Ramos (cell line): ENCODE data around the gene ZBTB20.

Experiments
- in situ Hi-C: fragments of 300-500 bp; cut with MboI; formaldehyde crosslinking; loops from one replicate; pipeline ENCODE4 v1.14.3; 2022; ENCODE audit warnings: low sequenced_read_pairs; ENCODE audit not compliant: unreplicated experiment

The ZBTB20 gene

DNA sequence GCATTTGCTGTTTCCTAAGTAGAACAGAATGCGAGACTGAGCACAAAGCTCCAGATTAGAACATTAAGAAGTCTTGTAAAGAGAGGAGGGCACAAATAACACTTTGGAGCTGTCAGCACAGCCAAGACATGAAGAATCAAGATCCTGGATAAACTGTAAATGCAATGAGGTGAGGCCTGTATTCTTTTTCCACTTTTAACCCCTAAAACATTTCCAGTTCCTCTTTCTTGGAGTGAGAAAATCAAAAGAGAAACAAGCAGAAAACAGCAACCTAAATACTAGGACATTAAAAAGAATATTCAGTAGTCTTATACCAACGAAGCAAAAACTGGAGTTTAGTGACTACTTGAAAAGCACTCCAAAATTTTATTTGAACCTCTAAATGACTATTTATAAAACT lies 204.3 kb downstream of the ZBTB20 start:
- in situ Hi-C loops: no loop called here

DNA sequence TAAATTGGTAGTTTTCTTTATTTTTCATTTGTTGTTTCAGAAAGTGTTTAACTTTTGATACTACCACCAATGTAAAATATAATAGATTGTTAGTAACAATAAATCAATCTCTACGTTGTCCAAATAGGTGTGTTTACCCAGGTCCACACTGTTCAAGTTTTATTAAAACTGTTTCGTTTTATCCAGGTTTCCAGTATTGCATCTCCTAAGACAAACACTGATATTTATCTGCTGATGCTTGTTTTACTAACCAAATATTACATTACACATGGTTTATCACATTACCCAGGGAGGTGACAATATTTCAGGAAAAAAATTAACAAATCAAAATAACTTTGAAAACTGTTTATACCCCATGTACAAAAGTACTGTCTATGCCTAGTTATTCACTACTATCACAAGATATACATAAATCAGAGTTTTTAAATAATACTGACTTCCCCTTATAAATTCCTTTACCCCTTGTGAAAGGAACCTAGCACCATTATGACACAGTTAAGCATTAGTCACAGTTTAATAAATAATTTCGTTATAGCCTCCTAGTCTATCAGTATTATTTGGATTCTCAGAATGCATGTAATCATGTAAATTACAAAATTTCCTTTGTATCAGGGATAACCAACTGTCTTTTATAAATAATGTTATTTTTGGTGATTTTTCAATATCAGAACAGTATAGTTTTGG lies 205.3 kb downstream of the ZBTB20 start:
- in situ Hi-C loops: no loop called here

DNA sequence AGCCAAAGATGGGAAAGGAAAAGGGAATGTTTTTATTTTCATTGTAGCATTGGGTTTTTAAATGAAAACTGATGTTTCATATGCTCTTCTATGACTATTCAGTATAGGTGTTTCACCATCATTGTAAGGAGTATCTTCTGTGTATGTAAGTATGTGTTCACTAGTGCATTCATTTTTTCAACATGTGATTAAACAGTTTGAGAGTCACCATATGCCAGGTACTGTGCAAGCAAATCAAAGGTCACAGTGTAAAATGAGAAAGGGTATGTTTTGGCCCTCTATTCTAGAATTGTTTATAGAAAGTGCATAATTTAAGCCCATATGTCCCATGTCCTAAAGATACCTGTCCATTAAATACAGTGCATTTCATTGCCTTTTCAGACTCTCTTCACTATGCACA lies 207.2 kb downstream of the ZBTB20 start:
- in situ Hi-C loops: no loop called here

DNA sequence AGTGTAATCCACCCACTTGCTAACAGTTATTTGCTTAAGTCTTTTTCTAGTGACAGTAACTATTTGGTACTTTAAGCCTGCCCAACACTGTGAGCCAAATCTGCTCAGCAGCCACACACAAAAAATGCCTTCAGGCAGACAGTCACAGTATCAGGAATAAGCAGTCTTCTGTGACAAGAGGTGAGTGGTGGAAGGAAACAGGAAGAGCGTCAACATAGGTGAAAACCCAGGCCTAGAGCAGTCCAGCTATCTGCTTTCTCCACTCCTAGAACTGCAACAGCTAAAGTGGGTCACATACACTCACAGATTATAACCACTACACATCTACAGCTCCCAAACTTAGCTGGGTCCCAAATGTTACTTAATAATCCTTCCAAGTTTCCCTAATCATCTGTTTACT lies 213.7 kb downstream of the ZBTB20 start:
- in situ Hi-C loops: no loop called here

- in situ Hi-C loops: no loop called here
These were observed 216.9 kb downstream of the ZBTB20 start for GRCh38 chr3:114929971-114930732.

DNA sequence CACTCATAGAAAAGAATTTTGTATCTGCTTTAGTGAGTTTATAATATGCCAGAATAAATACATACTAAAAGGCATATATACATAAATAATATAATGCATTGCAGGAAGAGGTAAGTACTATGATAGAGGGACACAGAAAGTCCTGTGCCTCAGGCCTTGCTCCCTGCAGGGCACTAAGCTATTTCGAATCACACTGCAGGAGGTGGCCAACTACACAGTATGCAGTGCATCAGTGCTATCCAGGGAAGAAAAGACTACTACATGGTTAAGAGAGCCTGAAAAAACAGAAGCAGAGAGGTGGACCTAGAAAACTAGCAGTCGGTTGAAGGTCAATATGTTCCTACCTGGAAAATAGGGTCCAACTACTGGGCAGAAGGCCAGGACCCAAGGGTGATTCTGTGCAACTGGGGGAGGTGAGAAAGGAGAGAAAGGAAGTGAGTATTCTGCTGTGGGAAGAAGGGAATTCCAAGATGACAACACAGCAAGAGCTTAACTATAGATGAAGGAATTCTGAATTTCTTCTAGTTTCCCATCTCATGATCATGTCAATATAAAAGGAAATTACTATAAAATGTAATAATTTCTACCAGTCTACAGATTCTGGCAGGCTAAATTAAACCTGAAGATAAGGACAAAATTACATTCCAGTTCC lies 218.0 kb downstream of the ZBTB20 start:
- in situ Hi-C loops: no loop called here

- in situ Hi-C loops: no loop called here
These were observed 242.5 kb downstream of the ZBTB20 start for GRCh38 chr3:114904633-114905032.

- in situ Hi-C loops: no loop called here
These were observed 243.9 kb downstream of the ZBTB20 start for GRCh38 chr3:114903213-114903612.

DNA sequence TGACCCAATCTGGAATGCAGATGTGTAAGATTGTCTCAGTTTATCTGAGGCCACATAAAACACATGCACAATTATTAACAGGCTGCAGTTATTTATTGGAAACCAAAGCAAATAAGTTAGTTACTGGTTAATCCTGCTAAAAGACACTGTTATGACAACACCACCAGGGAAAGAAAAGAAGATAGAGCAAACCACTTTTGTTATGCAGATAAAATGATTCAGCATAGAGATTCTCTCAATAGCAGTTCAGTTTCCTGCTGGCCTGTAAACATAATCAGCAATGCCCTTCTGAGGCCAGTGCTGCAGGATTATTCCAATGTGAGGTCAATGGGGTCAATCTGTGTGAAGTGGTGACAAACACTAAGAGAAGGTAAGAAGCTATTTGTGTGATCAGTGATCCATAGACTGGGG lies 244.4 kb downstream of the ZBTB20 start:
- in situ Hi-C loops: no loop called here

GRCh38 chr3:114900908-114901307 lies 246.2 kb downstream of the ZBTB20 start:
- in situ Hi-C loops: no loop called here

DNA sequence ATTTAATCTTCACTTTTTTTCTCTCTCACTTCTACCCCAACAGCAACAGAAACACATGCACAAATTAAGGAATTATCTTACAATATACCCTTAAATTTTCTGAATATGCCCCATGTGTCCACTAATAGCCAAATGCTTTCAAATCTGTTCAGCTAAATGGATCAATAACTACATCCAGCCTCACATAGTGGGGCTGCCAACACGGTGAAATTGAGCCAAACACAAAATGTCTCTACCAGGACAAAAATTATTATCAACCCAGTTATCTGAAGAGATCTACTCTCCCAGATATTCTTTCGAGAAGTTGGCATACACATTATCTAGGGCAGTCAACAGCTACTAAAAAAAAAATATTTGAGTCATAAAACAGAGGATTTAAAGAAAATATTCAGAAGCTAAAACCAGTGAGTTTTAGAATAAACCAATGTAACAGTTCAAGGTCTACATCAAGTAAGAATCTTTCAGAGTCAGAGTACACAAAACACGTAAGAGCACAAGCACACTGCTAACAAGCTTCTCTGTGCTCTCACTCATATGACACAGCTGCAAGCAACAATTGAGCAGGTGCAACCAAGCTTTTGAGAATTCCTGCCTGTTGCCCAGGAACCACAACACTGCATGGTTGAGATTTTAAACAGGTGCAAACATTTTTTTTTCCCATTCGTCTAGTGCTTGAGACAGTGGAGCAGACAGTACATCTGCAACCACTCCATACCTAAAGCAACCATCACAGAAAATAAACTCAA lies 247.7 kb downstream of the ZBTB20 start:
- in situ Hi-C loops: no loop called here

DNA sequence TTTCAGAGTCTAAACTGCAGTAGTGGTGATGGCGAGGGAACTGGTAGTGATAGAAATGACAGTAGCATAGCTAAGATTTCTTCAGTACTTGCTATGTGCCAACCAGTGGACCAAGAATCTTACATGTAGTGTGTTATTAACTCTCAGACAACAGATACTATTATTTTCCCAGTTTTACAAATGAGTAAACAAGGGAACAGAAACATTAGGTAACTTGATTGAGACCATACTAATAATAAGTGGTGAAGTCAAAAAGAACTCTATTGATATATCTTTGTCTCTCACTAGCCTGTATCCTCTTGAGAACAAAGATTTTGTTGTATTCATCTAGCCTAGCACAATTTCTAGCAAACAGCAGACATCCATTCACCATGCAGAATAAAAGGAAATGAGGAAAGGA lies 250.1 kb downstream of the ZBTB20 start:
- in situ Hi-C loops: no loop called here

DNA sequence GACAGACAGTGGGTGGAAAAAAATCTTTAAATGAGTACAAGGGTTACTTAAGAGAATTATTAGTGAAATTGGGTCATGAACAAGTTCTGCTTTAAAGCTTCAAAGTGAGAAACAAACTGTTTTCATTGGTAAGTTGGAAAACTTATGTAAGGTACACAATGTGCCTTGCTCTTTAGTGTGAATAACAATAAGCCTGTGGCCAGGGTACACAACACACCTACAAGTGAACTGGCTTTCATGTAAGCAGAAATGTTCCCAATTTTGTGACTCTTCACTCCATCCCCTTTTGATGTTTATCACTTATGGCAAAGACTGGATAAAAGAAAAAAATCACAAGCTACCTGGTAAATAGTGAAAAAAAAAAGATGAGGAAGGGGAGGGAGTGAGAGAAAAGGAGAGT lies 253.7 kb downstream of the ZBTB20 start:
- in situ Hi-C loops: no loop called here

GRCh38 chr3:114892880-114893279 lies 254.2 kb downstream of the ZBTB20 start:
- in situ Hi-C loops: no loop called here

DNA sequence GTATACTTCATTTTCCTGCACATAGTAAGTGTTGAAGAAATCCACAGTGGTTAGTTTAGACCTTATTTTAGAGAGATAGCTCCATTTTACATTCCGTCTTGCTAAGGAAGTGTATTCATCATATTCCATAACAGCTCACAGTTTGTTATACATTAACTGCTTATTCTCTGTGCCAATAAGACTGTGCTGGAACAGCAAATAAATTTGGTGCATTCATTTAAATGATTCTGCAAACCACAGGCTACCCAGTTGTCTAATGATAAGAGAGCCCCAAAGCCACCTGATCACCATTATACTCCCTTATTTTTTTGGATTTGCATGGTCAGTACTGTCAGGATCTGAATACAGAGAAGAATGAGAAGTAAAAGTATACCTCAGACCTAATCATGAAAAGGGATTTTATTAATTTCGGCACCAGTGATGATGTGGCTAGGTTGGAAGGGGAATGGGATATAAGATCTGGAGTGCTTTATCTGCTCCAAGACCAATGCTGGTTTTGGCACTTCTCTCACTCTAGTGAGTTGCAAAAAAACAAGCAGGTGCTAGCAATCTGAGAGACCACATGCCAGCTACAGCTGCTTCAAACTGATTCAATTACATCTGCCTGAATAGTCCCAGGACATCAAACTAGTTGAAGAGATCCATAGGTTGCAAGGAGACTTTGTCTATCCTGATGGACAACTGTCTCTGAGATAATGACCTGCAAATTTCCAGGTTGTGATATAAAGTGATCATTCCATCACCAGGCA lies 254.8 kb downstream of the ZBTB20 start:
- in situ Hi-C loops: no loop called here

DNA sequence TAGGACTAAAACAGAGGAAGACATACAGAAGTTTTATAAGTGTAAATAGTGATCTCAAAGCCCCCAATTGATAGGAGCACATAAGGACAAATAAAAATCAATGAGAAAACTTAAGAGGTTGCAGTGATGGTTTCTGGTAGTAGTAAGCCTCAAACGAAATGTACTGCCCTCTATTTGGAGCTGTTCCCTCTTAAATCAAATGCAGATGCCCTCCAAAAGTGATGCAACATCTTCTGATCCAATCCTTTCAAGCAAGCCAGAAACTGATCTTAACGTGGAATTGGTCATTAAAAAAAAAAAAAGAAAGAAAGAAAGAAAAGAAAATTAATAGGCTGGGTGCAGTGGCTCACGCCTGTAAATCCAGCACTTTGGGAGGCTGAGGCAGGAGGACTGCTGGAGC lies 259.3 kb downstream of the ZBTB20 start:
- in situ Hi-C loops: no loop called here

DNA sequence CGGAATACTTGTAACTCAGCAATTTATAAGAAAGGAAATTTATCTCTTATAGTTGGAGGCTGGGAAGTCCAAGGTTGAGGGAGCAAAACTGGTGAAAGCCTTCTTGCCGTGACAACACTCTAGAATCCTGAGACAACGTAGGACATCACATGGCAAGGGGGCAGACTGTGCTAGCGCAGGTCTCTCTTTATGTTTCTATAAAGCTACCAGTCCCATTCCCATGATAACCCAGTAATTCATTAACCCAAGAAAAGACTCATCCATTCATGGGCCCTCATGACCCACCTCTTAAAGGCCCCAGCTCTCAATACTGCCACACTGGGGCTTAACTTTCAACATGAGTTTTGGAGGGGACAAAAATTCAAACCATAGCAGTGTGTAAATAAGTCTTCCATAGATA lies 260.2 kb downstream of the ZBTB20 start:
- in situ Hi-C loops: no loop called here

GRCh38 chr3:114884213-114884923 lies 262.7 kb downstream of the ZBTB20 start:
- in situ Hi-C loops: no loop called here

GRCh38 chr3:114880078-114880477 lies 267.0 kb downstream of the ZBTB20 start:
- in situ Hi-C loops: no loop called here
